Measurements from ENCODE around the gene ANK3.

Gene ANK3

DNA sequence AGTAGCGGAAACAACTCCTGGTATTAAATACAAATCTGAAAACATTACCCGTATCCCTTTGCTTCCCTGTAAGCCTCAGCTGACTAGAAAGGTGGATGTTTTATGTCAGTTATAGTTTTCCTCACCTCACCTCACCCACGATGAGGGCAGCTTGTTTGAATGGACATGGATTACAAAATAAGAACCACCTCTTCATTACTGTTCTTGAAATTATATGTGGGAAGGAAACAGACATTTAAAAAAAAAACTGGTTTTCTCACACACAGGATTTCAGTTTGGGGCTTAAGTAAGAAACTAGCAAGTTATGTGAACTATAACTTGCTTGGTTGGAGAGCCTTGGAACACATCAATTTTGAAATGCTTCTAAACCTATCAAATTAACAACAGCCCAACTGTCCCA is 250.4 kb downstream of the ANK3 start:
- no peak for DNase-seq (ENCODE audit: low spot score)

GRCh38 chr10:60138842-60139241 is 250.8 kb downstream of the ANK3 start:
- no peak for DNase-seq (ENCODE audit: low spot score)

DNA sequence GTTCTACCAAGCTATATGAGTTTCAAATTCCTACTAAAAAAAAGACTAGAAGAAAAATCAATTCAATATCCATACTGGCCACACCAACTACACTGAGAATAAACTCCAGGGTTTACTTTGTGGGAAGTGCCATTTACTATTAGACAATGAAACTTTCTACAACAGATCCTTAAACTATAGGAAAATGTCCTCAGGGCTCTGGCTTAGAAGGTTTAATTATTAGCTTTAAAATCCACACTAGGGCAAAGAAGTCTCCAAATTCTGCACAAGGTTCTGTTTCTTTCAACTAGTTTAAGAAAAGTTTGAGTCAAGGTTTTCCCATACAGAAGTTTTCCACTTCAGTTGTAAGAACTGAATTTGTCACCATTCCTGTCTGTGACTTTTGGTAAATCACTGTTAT is 251.6 kb downstream of the ANK3 start:
- DNase-seq (ENCODE audit: low spot score), result no peak

GRCh38 chr10:60137292-60137992 is 252.2 kb downstream of the ANK3 start:
- DNase-seq (ENCODE audit: low spot score), result no peak

GRCh38 chr10:60135020-60135419 is 254.7 kb downstream of the ANK3 start:
- DNase-seq (ENCODE audit: low spot score), result no peak

- no peak for DNase-seq (ENCODE audit: low spot score)
These were observed 255.1 kb downstream of the ANK3 start for GRCh38 chr10:60134548-60134947.

- DNase-seq (ENCODE audit: low spot score), result peak; percentile 3
These were observed 259.5 kb downstream of the ANK3 start for GRCh38 chr10:60130130-60130579.

GRCh38 chr10:60125895-60126294 is 263.8 kb downstream of the ANK3 start:
- DNase-seq (ENCODE audit: low spot score), result no peak

GRCh38 chr10:60124536-60124935 is 265.1 kb downstream of the ANK3 start:
- no peak for DNase-seq (ENCODE audit: low spot score)

DNA sequence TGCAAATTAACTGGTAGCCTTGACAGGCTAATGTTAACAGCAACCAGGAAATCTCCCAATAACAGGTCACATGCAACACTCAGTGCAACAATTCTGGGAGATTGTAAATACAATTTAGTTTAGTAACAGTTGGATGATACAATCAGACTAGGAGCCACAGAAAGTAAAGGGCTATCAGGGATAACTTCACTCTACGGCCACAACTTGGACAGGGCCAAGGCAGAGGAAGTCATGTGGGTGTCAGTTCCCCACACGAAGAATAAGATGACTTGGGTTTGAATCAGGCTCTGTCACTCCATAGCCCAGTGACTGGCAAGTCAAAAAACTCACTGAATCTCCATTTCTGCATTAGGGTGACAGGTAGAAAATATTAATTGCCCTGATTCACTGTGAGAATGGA is 266.0 kb downstream of the ANK3 start:
- no peak for DNase-seq (ENCODE audit: low spot score)

GRCh38 chr10:60123172-60123571 is 266.5 kb downstream of the ANK3 start:
- DNase-seq (ENCODE audit: low spot score), result no peak

GRCh38 chr10:60122190-60122589 is 267.5 kb downstream of the ANK3 start:
- no peak for DNase-seq (ENCODE audit: low spot score)

GRCh38 chr10:60114765-60115586 is 274.7 kb downstream of the ANK3 start:
- DNase-seq (ENCODE audit: low spot score), result peak; percentile 50

DNA sequence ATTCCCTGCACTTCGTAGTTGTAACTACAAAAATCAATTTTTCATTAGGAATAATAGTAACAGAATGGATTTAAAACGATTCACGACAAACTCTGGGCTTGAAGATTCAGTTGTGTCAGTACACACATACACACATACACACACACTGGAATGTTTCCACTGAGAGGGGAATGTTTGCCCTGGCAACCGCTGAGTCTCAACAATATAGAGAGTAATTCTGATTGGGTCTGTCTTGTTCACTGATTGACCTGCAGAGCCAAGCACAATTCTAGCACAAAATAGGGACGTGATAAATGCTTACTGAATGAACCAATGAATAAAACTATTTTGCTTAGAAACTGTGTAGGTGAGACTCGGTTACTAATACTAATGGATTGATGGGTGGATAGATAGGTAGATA is 278.9 kb downstream of the ANK3 start:
- DNase-seq (ENCODE audit: low spot score), result no peak

DNA sequence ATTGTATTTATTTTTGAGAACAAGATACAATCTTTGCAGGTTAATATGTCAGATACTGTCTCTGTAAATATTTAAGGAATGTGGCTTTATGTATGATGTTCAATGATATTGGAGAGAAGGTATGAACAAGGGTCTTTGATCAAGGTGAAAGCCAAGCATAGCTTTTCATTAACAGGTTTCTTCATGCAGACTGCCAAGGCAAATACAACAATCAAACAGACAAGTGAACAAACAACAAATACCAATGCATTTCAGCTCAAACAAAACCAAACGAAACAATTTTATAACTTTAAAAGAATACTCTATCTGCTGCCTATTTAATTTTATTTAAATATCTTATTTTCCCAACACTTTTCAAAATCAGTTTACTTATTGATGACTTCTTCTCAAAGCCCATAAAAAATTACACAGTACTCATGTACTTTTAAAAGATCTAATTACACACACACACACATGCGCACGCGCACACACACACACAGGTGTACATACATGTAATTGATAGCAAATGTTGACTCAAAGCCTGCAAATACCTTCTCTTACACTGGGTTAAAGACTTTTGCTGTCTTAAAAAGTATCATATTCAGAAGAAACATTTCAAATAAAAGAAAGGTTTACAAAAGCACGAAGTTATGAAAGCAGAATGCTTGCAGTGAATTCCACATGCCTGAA is 282.2 kb downstream of the ANK3 start:
- no peak for DNase-seq (ENCODE audit: low spot score)

DNA sequence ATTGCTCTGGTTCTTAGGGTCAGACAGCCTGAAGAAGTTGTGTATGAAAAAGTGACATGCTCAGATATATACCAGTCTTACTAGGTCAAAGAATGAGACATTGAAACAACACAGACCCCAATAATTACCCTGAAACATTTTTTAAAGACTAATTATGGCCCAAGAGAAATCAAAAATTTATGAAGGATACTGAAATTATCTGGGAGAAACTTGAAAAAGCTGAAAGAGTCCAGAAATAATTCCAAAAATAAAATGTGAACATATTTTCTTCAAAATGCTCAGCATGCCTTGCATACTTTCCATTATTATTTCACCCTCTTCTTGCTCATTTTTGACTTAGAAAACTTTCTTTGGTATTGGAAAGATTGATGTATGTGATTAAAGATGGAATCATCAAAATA is 284.4 kb downstream of the ANK3 start:
- DNase-seq (ENCODE audit: low spot score), result no peak

DNA sequence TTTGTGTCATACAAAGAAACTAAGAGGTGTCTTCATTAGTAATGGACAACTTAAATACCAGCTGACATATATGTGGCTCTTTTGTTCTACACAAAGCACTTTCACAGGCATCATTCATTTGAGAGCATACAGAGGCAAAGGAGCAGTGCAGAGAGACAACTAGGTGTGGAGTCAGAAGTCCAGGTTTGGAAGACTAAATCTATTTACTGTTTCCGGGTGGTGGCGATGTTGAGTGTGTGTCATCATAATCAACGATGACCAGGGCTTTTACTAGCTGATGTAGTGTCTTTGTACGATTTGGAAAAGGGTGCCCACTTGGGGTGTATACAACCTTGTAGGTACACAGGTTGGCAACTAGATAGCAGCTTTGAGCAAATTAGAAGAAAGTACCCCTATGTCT is 287.9 kb downstream of the ANK3 start:
- DNase-seq (ENCODE audit: low spot score), result no peak

DNA sequence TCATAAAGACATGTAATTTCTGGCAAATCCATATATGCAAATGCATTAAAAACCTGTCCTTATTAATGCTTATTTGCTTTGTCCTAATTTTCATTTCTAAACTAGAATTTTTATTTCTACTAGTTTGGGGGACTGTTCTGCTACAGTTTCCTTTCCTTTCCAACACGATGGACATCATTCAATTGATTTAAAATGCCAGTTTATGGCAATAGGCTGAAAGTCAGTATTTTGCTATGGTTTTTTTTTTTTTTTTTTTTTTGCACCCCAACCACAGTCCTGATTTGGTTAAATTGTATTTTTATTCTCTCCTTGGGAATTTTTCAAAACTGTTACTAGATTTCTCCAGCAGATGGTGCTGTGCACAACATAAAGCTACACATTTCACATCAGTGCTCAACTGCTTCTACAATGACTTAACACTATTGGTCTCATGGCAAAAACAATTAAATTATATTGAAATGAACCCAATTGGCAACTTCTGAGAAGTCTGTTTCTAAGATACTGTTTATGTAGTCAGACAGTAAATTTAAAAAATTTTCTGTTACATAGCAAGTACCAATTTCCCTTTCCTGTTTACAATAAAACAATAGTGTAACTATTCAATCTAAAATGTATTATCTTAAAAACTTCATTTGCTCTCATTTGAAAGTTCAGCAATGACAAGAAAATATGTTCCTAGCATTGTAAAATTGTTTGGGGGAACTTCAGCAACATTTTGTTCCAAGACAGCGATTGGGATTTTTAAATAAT is 289.5 kb downstream of the ANK3 start:
- DNase-seq (ENCODE audit: low spot score), result peak; percentile 42

DNA sequence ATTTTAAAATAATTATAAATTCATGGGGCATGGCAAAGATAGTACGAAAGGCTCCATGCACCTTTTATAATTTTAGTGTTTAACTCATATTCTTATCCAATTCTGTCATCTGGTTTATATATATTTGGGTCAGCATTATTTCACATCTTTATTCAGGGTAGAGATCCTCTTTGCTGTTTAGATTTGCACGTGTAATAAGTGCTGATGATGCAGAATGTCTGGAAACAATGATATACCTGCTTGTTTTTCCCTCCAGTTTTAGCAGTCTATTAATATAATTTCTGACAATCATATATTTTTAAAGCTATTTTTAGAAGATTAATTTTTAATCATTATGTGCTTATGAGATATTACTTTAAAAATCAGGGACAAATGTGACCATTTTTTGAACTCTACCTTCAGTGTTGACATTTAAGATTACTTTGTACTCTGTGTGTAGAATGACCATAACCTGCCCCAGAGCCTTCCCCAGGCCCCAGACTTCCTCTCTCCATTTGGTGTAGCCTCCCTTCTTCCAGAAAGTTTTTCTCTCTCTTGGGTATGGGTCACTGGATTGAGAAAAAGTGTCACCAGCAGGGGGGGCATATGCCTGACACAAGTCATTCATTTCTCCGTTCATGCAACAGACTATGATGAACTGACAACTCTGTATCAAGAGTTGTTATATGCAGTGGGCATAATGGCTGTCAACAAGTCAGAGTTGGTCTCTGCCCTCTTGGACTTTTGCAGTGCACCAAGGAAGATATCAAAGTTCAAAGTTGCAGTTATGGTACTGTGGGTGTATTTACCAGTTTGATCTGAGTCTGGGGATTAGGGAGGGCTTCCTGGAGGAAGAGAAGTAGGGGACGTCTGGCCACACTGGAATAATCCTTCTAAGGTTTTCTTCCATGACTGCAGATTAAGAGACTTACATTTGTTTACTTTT is 290.7 kb downstream of the ANK3 start:
- DNase-seq (ENCODE audit: low spot score), result peak; percentile 14

GRCh38 chr10:60096761-60097513 is 292.7 kb downstream of the ANK3 start:
- no peak for DNase-seq (ENCODE audit: low spot score)

Data from activated CD4-positive, alpha-beta T cell treated with anti-CD3 and anti-CD28 coated beads, Interleukin-2, Interleukin-4, amounts not matched to agents 100 ng/mL and 50 ng/mL, durations not matched to agents 16 hours and 8 hours (primary cell).